ENCODE results near the gene TSKU.
"Not testable (repeated sequence)": the region's sequence is repeated elsewhere in the genome, so short reads cannot be mapped to it uniquely, and the experiment has no call there.

Gene TSKU

GRCh38 chr11:76801736-76802135 lies 18.6 kb downstream of the TSKU start:
- no peak for DNase-seq (ENCODE audit: low spot score)

GRCh38 chr11:76802151-76802550 lies 19.0 kb downstream of the TSKU start:
- DNase-seq (ENCODE audit: low spot score), result no peak

- DNase-seq (ENCODE audit: low spot score), result no peak
These were observed 19.5 kb downstream of the TSKU start for GRCh38 chr11:76802621-76803020.

- no peak for DNase-seq (ENCODE audit: low spot score)
These were observed 19.9 kb downstream of the TSKU start for GRCh38 chr11:76803023-76803422.

GRCh38 chr11:76803811-76804600 lies 20.9 kb downstream of the TSKU start:
- no peak for DNase-seq (ENCODE audit: low spot score)

- peak; percentile 14 for DNase-seq (ENCODE audit: low spot score)
These were observed 22.2 kb downstream of the TSKU start for GRCh38 chr11:76805206-76805913.

GRCh38 chr11:76806131-76806530 lies 23.0 kb downstream of the TSKU start:
- DNase-seq (ENCODE audit: low spot score), result no peak

GRCh38 chr11:76806608-76807205 lies 23.6 kb downstream of the TSKU start:
- no peak for DNase-seq (ENCODE audit: low spot score)

- peak; percentile 44 for DNase-seq (ENCODE audit: low spot score)
These were observed 24.2 kb downstream of the TSKU start for GRCh38 chr11:76807206-76807875.

GRCh38 chr11:76808171-76808570 lies 25.0 kb downstream of the TSKU start:
- DNase-seq (ENCODE audit: low spot score), result no peak

- DNase-seq (ENCODE audit: low spot score), result no peak
These were observed 25.8 kb downstream of the TSKU start for GRCh38 chr11:76808996-76809395.

- no peak for DNase-seq (ENCODE audit: low spot score)
These were observed 27.1 kb downstream of the TSKU start for GRCh38 chr11:76810151-76810853.

GRCh38 chr11:76811259-76811658 lies 28.1 kb downstream of the TSKU start:
- DNase-seq (ENCODE audit: low spot score), result no peak

- no peak for DNase-seq (ENCODE audit: low spot score)
These were observed 31.3 kb downstream of the TSKU start for GRCh38 chr11:76814414-76814813.

GRCh38 chr11:76815678-76816077 lies 32.5 kb downstream of the TSKU start:
- DNase-seq (ENCODE audit: low spot score), result not testable (repeated sequence)

- no peak for DNase-seq (ENCODE audit: low spot score)
These were observed 37.0 kb downstream of the TSKU start for GRCh38 chr11:76820184-76820566.

- DNase-seq (ENCODE audit: low spot score), result not testable (repeated sequence)
These were observed 38.2 kb downstream of the TSKU start for GRCh38 chr11:76821396-76821795.

- no peak for DNase-seq (ENCODE audit: low spot score)
These were observed 39.2 kb downstream of the TSKU start for GRCh38 chr11:76822406-76822805.

- no peak for DNase-seq (ENCODE audit: low spot score)
These were observed 40.4 kb downstream of the TSKU start for GRCh38 chr11:76823481-76824028.

- no peak for DNase-seq (ENCODE audit: low spot score)
These were observed 41.2 kb downstream of the TSKU start for GRCh38 chr11:76824083-76824939.

All from CD4-positive, alpha-beta T cell treated with Interleukin-6 at 100 ng/mL for 8 hours (primary cell).